Natural killer cell (primary cell): ENCODE data around the gene RELN. TPM values are rescaled to one million over a fixed set of nuclear protein-coding genes. Genes with fewer than 3 reads are reported as not detected.

Experiments
- ATAC-seq, 3 donors: fragments of 150-1000 bp in 2 of 3; fragments of 200-7000 bp in 1 of 3; cut with Tn5 transposase; 1 replicate in 1 of 3; 2 replicates in 2 of 3; pipeline ENCODE4 v1.10.0; 2021; ENCODE audit warnings: mild to moderate bottlenecking in 2 of 3, moderate library complexity in 2 of 3
- DNase-seq, 2 donors: peaks; one replicate each; pipeline versions ENCODE4 v3.0.0 to v3.0.0-alpha.2; 2013 to 2021; ENCODE audit warnings: mixed read lengths in 1 of 2
- H3K27ac ChIP-seq: one replicate; pipeline ENCODE4 v1.5.1; 2013; ENCODE audit warnings: mild to moderate bottlenecking, low read length
- H3K27me3 ChIP-seq: one replicate; pipeline ENCODE4 v1.6.1; 2013; ENCODE audit warnings: low read length; ENCODE audit not compliant: control insufficient read depth, insufficient read depth
- H3K36me3 ChIP-seq: one replicate; pipeline ENCODE4 v1.6.1; 2013; ENCODE audit warnings: low read length; ENCODE audit not compliant: control insufficient read depth, insufficient read depth
- H3K4me1 ChIP-seq: one replicate; pipeline ENCODE4 v1.6.1; 2013; ENCODE audit warnings: low read length; ENCODE audit not compliant: control insufficient read depth, insufficient read depth
- H3K4me3 ChIP-seq: one replicate; pipeline ENCODE4 v1.5.1; 2013; ENCODE audit warnings: low read length
- H3K9me3 ChIP-seq: one replicate; pipeline ENCODE4 v1.6.1; 2013; ENCODE audit warnings: low read length; ENCODE audit not compliant: control insufficient read depth, insufficient read depth
- H3K27ac Mint-ChIP-seq, 2 donors: one replicate each; pipeline ENCODE4 v1.8.0; 2022; ENCODE audit warnings: mild to moderate bottlenecking in 2 of 2, mixed read lengths in 2 of 2, moderate library complexity in 1 of 2
- H3K27me3 Mint-ChIP-seq, 2 donors: one replicate each; pipeline ENCODE4 v1.8.0; 2022; ENCODE audit warnings: low read depth in 2 of 2, mixed read lengths in 2 of 2
- H3K36me3 Mint-ChIP-seq: one replicate; pipeline ENCODE4 v1.8.0; 2022; ENCODE audit warnings: mixed read lengths
- H3K4me1 Mint-ChIP-seq, 2 donors: one replicate each; pipeline ENCODE4 v1.8.0; 2022; ENCODE audit warnings: mixed read lengths in 2 of 2
- H3K4me3 Mint-ChIP-seq: one replicate; pipeline ENCODE4 v1.8.0; 2022; ENCODE audit warnings: mild to moderate bottlenecking, moderate library complexity, mixed read lengths
- H3K9me3 Mint-ChIP-seq, 2 donors: one replicate each; pipeline ENCODE4 v1.8.0; 2022; ENCODE audit warnings: mixed read lengths in 2 of 2
- WGBS: methylation state at CpG from one replicate; pipeline ENCODE4 v1.1.7; 2013; ENCODE audit warnings: missing lambda C conversion rate; ENCODE audit not compliant: insufficient coverage; 5-methylcytosine and 5-hydroxymethylcytosine counted together
- intact Hi-C: fragments of 100-400 bp; cut with micrococcal nuclease; formaldehyde crosslinking; loops from one replicate; pipeline ENCODE4 v1.14.2; 2022
- total RNA-seq, 4 donors: library from RNA; stranded (reverse); fragments of 120-200 nt in 1 of 4; gene quantifications; one replicate each; pipeline versions ENCODE4 v1.2.3 to v1.2.4, GENCODE V29; 2013 to 2022
- TF ChIP-seq, protein P1 (sequence below): fragments of 200-600 bp; IDR thresholded peaks from one replicate; pipeline ENCODE4 v1.8.0; 2022; ENCODE audit warnings: antibody characterized with exemption

RELN gene
- total RNA-seq, 3 donors from 2014 or later (not counting 1 experiment from before 2014, with no cell fraction given): not detected

DNA sequence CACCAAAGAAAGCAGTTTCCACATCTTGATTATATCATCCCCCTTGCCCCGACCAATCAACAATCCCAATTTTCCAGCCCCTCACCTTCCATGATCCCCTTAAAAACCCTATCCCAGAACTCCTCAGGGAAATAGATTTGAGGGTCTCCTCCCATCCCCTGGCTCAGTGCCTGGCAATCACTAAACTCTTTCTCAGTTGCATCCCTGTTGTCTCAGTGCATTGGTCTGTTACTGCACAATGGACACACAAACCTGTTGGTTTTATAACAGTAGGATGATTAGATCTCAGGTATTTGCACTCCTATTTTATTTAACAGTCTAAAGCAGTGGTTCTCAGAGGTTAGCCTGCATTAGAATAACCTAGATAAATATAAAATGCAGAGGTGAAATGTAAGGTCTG is 45.2 kb upstream of the RELN start:
- ATAC-seq (no peak), DNase-seq (no peak)
- Mint-ChIP-seq H3K4me3 (no peak overlapping the region), H3K9me3 (peaks cover 3 to 12% of the 10 kb centered on the region in 2 donors), H3K27me3 (no peaks in the 10 kb centered on the region), H3K27ac (no peak overlapping the region), H3K36me3 (no peaks in the 10 kb centered on the region), H3K4me1 (no peaks in the 10 kb centered on the region)
- WGBS: 83% methylated on average over 1 of the region's 1 CpG
- intact Hi-C loops: no loop called here
- Histone ChIP-seq H3K27ac (no peak overlapping the region), H3K36me3 (no peaks in the 10 kb centered on the region), H3K9me3 (no peaks in the 10 kb centered on the region), H3K4me3 (no peak overlapping the region), H3K27me3 (no peaks in the 10 kb centered on the region), H3K4me1 (no peaks in the 10 kb centered on the region)
- TF ChIP-seq, protein P1, sequence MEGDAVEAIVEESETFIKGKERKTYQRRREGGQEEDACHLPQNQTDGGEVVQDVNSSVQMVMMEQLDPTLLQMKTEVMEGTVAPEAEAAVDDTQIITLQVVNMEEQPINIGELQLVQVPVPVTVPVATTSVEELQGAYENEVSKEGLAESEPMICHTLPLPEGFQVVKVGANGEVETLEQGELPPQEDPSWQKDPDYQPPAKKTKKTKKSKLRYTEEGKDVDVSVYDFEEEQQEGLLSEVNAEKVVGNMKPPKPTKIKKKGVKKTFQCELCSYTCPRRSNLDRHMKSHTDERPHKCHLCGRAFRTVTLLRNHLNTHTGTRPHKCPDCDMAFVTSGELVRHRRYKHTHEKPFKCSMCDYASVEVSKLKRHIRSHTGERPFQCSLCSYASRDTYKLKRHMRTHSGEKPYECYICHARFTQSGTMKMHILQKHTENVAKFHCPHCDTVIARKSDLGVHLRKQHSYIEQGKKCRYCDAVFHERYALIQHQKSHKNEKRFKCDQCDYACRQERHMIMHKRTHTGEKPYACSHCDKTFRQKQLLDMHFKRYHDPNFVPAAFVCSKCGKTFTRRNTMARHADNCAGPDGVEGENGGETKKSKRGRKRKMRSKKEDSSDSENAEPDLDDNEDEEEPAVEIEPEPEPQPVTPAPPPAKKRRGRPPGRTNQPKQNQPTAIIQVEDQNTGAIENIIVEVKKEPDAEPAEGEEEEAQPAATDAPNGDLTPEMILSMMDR: no peak

GRCh38 chr7:104033837-104034236 is 44.4 kb upstream of the RELN start:
- Mint-ChIP-seq H3K9me3 (peaks cover 3 to 12% of the 10 kb centered on the region in 2 donors), H3K36me3 (no peaks in the 10 kb centered on the region), H3K27me3 (no peaks in the 10 kb centered on the region), H3K4me1 (no peaks in the 10 kb centered on the region), H3K27ac (no peak overlapping the region), H3K4me3 (no peak overlapping the region)
- DNase-seq (no peak), ATAC-seq (no peak)
- TF ChIP-seq, protein P1: no peak
- Histone ChIP-seq H3K9me3 (no peaks in the 10 kb centered on the region), H3K4me1 (no peaks in the 10 kb centered on the region), H3K4me3 (no peak overlapping the region), H3K27me3 (no peaks in the 10 kb centered on the region), H3K36me3 (no peaks in the 10 kb centered on the region), H3K27ac (no peak overlapping the region)
- intact Hi-C loops: no loop called here
- no CpG with 5 or more reads among the region's 1 CpG for WGBS

DNA sequence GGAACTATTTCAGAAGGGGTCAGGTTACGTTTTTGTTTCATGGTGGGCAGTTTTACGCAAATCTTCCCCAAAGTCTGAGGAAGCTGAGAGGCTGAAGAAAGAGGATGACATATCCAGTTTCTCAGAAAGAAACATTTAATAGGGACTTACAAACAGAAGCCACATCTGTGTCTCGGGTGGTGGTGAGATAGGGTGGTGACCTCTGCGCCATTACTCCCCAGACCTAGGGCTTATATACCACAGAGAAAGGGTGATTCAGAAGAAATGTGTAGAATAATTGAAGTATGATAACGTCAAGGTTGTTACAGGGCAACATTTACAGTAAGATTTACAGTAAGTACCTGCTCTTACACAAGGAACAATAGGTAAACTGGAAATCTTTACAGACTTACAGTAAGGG is 43.0 kb upstream of the RELN start:
- Histone ChIP-seq H3K4me1 (no peaks in the 10 kb centered on the region), H3K27ac (no peak overlapping the region), H3K36me3 (no peaks in the 10 kb centered on the region), H3K9me3 (no peaks in the 10 kb centered on the region), H3K27me3 (no peaks in the 10 kb centered on the region), H3K4me3 (no peak overlapping the region)
- TF ChIP-seq, protein P1: no peak
- Mint-ChIP-seq H3K27me3 (no peaks in the 10 kb centered on the region), H3K9me3 (peaks cover 3 to 14% of the 10 kb centered on the region in 2 donors), H3K36me3 (no peaks in the 10 kb centered on the region), H3K4me3 (no peak overlapping the region), H3K4me1 (no peaks in the 10 kb centered on the region), H3K27ac (no peak overlapping the region)
- intact Hi-C loops: no loop called here
- ATAC-seq (no peak), DNase-seq (no peak)
- 60% methylated on average over 3 of the region's 5 CpGs for WGBS

DNA sequence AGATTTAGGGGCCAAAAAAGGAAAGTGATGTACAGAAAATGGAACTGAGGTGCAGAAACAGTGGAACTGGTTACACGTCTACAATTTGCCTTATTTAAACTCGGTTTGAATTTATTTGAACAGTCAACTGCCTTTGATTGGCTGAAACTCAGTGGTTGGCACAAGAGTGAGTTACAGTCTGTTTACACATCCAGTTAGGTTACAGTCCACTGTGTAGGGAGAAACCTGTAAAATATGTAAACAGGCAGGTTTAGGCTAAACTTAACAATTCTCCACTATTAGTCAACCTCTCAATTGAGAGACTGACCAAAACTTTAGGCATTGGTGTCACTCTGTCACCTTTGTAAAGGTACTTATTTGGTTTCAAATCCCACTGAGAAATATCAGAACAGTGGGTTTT is 40.3 kb upstream of the RELN start:
- Mint-ChIP-seq H3K4me1 (no peaks in the 10 kb centered on the region), H3K27ac (no peak overlapping the region), H3K4me3 (no peak overlapping the region), H3K36me3 (no peaks in the 10 kb centered on the region), H3K27me3 (no peaks in the 10 kb centered on the region), H3K9me3 (peaks cover 2 to 9% of the 10 kb centered on the region in 2 donors)
- no peaks in the 10 kb centered on the region for H3K9me3 ChIP-seq
- intact Hi-C loops: no loop called here
- H3K27ac ChIP-seq: no peak overlapping the region
- H3K4me1 ChIP-seq: no peaks in the 10 kb centered on the region
- no peaks in the 10 kb centered on the region for H3K36me3 ChIP-seq
- H3K27me3 ChIP-seq: no peaks in the 10 kb centered on the region
- ATAC-seq (no peak), DNase-seq (no peak)
- WGBS: 90% methylated on average over 2 of the region's 2 CpGs
- H3K4me3 ChIP-seq: no peak overlapping the region
- TF ChIP-seq, protein P1: no peak
